ENCODE results near the gene NPRL2.

The NPRL2 gene

DNA sequence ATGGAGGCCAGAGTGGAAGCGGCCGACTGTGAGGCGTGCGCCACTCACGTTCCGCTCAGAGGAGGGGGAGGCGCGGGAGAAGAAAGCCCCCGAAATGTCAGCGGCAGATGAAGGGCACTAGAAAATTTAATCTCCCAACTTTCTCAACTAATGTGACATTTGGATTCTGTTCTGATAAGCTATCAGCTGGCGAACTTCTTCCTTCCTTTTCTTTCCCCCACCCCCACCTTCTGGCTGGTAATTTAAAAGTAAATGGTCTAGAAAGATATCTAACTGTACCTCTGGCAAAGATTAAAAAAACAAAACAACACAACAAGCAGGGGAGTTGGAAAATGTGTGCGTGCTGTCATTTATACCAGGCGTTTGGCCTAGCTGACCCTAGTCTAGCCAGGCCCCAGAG is 35.2 kb upstream of the NPRL2 start:
- peaks cover 2 to 4% of the 10 kb centered on the region in 2 donors for H3K4me1 ChIP-seq (ENCODE audit: control insufficient read depth in 2 of 2, insufficient read depth in 2 of 2, low read length in 2 of 2)
- no peak overlapping the region for H3K27ac ChIP-seq (ENCODE audit: low read depth in 2 of 2, low read length in 2 of 2)
- H3K36me3 ChIP-seq (ENCODE audit: control insufficient read depth in 2 of 2, insufficient read depth in 2 of 2, low read length in 2 of 2): no peaks in the 10 kb centered on the region
- H3K9me3 ChIP-seq (ENCODE audit: control insufficient read depth in 2 of 2, low read length in 2 of 2): no peaks in the 10 kb centered on the region
- no peak overlapping the region for H3K9ac ChIP-seq (ENCODE audit: low read depth in 1 of 2, low read length in 2 of 2)
- no peaks in the 10 kb centered on the region for H3K27me3 ChIP-seq (ENCODE audit: control insufficient read depth in 2 of 2, insufficient read depth in 2 of 2, low read length in 2 of 2)
- no peak overlapping the region for H3K4me3 ChIP-seq (ENCODE audit: low read length in 2 of 2)

GRCh38 chr3:50383750-50384149 is 33.2 kb upstream of the NPRL2 start:
- Histone ChIP-seq H3K36me3 (ENCODE audit: control insufficient read depth in 2 of 2, insufficient read depth in 2 of 2, low read length in 2 of 2) (no peaks in the 10 kb centered on the region), H3K27ac (ENCODE audit: low read depth in 2 of 2, low read length in 2 of 2) (no peak overlapping the region), H3K4me3 (ENCODE audit: low read length in 2 of 2) (no peak overlapping the region), H3K4me1 (ENCODE audit: control insufficient read depth in 2 of 2, insufficient read depth in 2 of 2, low read length in 2 of 2) (no peaks in the 10 kb centered on the region), H3K27me3 (ENCODE audit: control insufficient read depth in 2 of 2, insufficient read depth in 2 of 2, low read length in 2 of 2) (no peaks in the 10 kb centered on the region), H3K9me3 (ENCODE audit: control insufficient read depth in 2 of 2, low read length in 2 of 2) (no peaks in the 10 kb centered on the region), H3K9ac (ENCODE audit: low read depth in 1 of 2, low read length in 2 of 2) (no peak overlapping the region)

GRCh38 chr3:50382722-50383121 is 32.1 kb upstream of the NPRL2 start:
- Histone ChIP-seq H3K9me3 (ENCODE audit: control insufficient read depth in 2 of 2, low read length in 2 of 2) (no peaks in the 10 kb centered on the region), H3K27me3 (ENCODE audit: control insufficient read depth in 2 of 2, insufficient read depth in 2 of 2, low read length in 2 of 2) (no peaks in the 10 kb centered on the region), H3K9ac (ENCODE audit: low read depth in 1 of 2, low read length in 2 of 2) (no peak overlapping the region), H3K27ac (ENCODE audit: low read depth in 2 of 2, low read length in 2 of 2) (no peak overlapping the region), H3K4me3 (ENCODE audit: low read length in 2 of 2) (no peak overlapping the region), H3K36me3 (ENCODE audit: control insufficient read depth in 2 of 2, insufficient read depth in 2 of 2, low read length in 2 of 2) (no peaks in the 10 kb centered on the region), H3K4me1 (ENCODE audit: control insufficient read depth in 2 of 2, insufficient read depth in 2 of 2, low read length in 2 of 2) (no peaks in the 10 kb centered on the region)

DNA sequence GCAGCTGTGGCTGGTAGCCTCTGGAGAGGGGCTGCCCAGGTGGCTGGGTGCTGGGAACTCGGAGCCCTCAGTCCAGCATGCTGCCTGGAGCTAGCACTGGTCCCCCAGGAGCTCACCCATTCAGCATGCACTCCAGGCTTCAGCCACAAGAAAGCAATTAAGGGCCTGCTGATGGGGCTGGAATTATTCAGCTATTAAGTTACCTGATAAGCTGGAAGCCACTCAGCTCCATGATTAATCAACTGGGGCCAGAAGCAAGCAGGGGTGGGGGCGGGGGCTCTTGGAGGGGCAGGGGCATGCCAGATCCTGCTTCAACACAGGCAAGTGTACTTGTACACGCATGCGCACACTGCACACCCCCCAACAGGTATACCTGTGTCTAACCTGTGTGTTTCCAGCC is 30.8 kb upstream of the NPRL2 start:
- Histone ChIP-seq H3K27me3 (ENCODE audit: control insufficient read depth in 2 of 2, insufficient read depth in 2 of 2, low read length in 2 of 2) (no peaks in the 10 kb centered on the region), H3K4me3 (ENCODE audit: low read length in 2 of 2) (no peak overlapping the region), H3K9ac (ENCODE audit: low read depth in 1 of 2, low read length in 2 of 2) (no peak overlapping the region), H3K27ac (ENCODE audit: low read depth in 2 of 2, low read length in 2 of 2) (no peak overlapping the region), H3K4me1 (ENCODE audit: control insufficient read depth in 2 of 2, insufficient read depth in 2 of 2, low read length in 2 of 2) (no peaks in the 10 kb centered on the region), H3K9me3 (ENCODE audit: control insufficient read depth in 2 of 2, low read length in 2 of 2) (no peaks in the 10 kb centered on the region), H3K36me3 (ENCODE audit: control insufficient read depth in 2 of 2, insufficient read depth in 2 of 2, low read length in 2 of 2) (no peaks in the 10 kb centered on the region)

DNA sequence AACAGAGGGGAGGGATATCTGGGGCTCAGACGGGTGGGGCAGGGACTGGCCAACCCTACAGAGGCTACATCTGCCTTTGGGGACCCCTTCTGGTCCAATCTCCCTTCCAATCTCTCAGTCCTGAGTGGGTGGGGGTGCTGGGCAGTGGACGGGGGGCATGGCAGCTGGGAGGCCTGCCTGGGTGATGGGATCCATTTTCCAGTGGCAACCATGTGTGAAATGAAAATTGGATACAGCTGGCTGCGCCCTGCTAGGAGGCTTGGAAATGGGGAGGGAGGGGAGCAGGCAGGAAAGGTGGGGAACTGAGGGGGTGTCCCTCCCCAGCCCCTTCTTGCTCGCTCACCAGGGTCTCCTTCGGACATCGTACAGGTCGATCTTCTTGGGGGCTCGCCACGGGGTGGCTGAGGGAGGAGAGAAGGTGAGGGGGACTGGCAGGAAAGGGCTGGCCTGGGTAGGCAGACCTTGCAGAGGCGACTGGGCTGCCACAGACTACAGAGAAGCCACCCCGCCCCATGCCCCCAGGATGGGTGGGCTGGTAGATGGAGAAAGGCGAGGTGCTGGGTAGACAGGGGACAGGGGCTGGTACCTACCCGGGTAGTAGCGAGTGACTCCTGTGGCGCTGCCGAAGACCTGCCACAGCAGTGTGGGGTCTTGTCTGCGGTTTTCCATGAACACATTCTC is 30.0 kb upstream of the NPRL2 start:
- Histone ChIP-seq H3K9ac (ENCODE audit: low read depth in 1 of 2, low read length in 2 of 2) (no peak overlapping the region), H3K4me1 (ENCODE audit: control insufficient read depth in 2 of 2, insufficient read depth in 2 of 2, low read length in 2 of 2) (no peaks in the 10 kb centered on the region), H3K27me3 (ENCODE audit: control insufficient read depth in 2 of 2, insufficient read depth in 2 of 2, low read length in 2 of 2) (no peaks in the 10 kb centered on the region), H3K36me3 (ENCODE audit: control insufficient read depth in 2 of 2, insufficient read depth in 2 of 2, low read length in 2 of 2) (no peaks in the 10 kb centered on the region), H3K27ac (ENCODE audit: low read depth in 2 of 2, low read length in 2 of 2) (no peak overlapping the region), H3K9me3 (ENCODE audit: control insufficient read depth in 2 of 2, low read length in 2 of 2) (no peaks in the 10 kb centered on the region), H3K4me3 (ENCODE audit: low read length in 2 of 2) (no peak overlapping the region)

- Histone ChIP-seq H3K27me3 (ENCODE audit: control insufficient read depth in 2 of 2, insufficient read depth in 2 of 2, low read length in 2 of 2) (no peaks in the 10 kb centered on the region), H3K27ac (ENCODE audit: low read depth in 2 of 2, low read length in 2 of 2) (no peak overlapping the region), H3K9ac (ENCODE audit: low read depth in 1 of 2, low read length in 2 of 2) (no peak overlapping the region), H3K4me3 (ENCODE audit: low read length in 2 of 2) (no peak overlapping the region), H3K36me3 (ENCODE audit: control insufficient read depth in 2 of 2, insufficient read depth in 2 of 2, low read length in 2 of 2) (no peaks in the 10 kb centered on the region), H3K4me1 (ENCODE audit: control insufficient read depth in 2 of 2, insufficient read depth in 2 of 2, low read length in 2 of 2) (no peaks in the 10 kb centered on the region), H3K9me3 (ENCODE audit: control insufficient read depth in 2 of 2, low read length in 2 of 2) (no peaks in the 10 kb centered on the region)
These were observed 28.2 kb upstream of the NPRL2 start for GRCh38 chr3:50378757-50379156.

GRCh38 chr3:50378024-50378423 is 27.4 kb upstream of the NPRL2 start:
- H3K27ac ChIP-seq (ENCODE audit: low read depth in 2 of 2, low read length in 2 of 2): no peak overlapping the region
- no peaks in the 10 kb centered on the region for H3K27me3 ChIP-seq (ENCODE audit: control insufficient read depth in 2 of 2, insufficient read depth in 2 of 2, low read length in 2 of 2)
- no peak overlapping the region for H3K4me3 ChIP-seq (ENCODE audit: low read length in 2 of 2)
- H3K36me3 ChIP-seq (ENCODE audit: control insufficient read depth in 2 of 2, insufficient read depth in 2 of 2, low read length in 2 of 2): no peaks in the 10 kb centered on the region
- H3K9me3 ChIP-seq (ENCODE audit: control insufficient read depth in 2 of 2, low read length in 2 of 2): no peaks in the 10 kb centered on the region
- no peak overlapping the region for H3K9ac ChIP-seq (ENCODE audit: low read depth in 1 of 2, low read length in 2 of 2)
- H3K4me1 ChIP-seq (ENCODE audit: control insufficient read depth in 2 of 2, insufficient read depth in 2 of 2, low read length in 2 of 2): no peaks in the 10 kb centered on the region

GRCh38 chr3:50375258-50375931 is 24.8 kb upstream of the NPRL2 start:
- Histone ChIP-seq H3K4me1 (ENCODE audit: control insufficient read depth in 2 of 2, insufficient read depth in 2 of 2, low read length in 2 of 2) (peaks cover 4 to 6% of the 10 kb centered on the region in 2 donors), H3K27ac (ENCODE audit: low read depth in 2 of 2, low read length in 2 of 2) (no peak overlapping the region), H3K4me3 (ENCODE audit: low read length in 2 of 2) (no peak overlapping the region), H3K9me3 (ENCODE audit: control insufficient read depth in 2 of 2, low read length in 2 of 2) (no peaks in the 10 kb centered on the region), H3K36me3 (ENCODE audit: control insufficient read depth in 2 of 2, insufficient read depth in 2 of 2, low read length in 2 of 2) (no peaks in the 10 kb centered on the region), H3K9ac (ENCODE audit: low read depth in 1 of 2, low read length in 2 of 2) (no peak overlapping the region), H3K27me3 (ENCODE audit: control insufficient read depth in 2 of 2, insufficient read depth in 2 of 2, low read length in 2 of 2) (no peaks in the 10 kb centered on the region)

DNA sequence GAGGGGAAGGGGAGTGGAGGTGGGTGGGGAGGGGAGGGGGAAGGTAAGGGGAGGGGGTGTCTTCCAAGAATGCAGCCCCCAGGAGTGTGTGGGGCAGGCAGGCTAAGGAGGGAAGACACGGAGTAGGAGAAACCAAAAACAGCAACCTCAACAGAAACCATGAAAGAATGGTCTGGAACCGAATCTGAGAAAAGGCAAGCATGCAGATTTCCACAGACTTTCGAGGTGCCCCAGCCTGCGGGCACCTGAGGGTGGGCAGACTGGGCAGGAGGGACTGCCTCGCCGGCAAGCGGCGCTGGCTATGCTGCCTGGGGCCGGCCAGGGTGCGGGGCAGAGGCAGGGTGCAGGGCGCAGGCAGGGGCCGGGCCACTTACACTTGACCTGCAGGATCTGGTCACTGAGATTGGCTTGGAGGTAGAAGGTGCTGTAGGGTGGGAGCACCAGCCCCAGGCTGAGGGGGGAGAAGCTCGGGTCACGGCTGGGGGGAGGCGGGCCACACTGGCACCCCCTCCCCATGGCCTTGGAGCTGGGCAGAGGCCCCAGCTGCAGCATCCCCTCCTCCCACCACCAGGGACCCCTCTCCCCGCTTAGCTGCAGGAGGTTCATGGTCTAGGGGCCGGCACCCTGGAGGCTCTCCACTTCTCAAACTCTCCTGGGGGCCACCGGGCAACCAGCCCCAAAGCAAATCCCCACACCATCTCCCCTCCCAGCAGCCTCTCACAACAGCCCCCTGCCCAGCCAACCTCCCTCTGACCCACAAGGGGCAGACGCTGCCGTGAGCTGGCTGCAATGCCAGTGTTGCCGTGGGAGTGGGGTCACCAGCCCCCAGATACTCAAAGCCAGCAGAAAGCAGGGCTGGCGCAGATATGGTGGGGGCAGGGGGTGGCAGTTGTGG is 24.0 kb upstream of the NPRL2 start:
- H3K27me3 ChIP-seq (ENCODE audit: control insufficient read depth in 2 of 2, insufficient read depth in 2 of 2, low read length in 2 of 2): no peaks in the 10 kb centered on the region
- H3K4me3 ChIP-seq (ENCODE audit: low read length in 2 of 2): no peak overlapping the region
- H3K9ac ChIP-seq (ENCODE audit: low read depth in 1 of 2, low read length in 2 of 2): no peak overlapping the region
- no peaks in the 10 kb centered on the region for H3K36me3 ChIP-seq (ENCODE audit: control insufficient read depth in 2 of 2, insufficient read depth in 2 of 2, low read length in 2 of 2)
- no peak overlapping the region for H3K27ac ChIP-seq (ENCODE audit: low read depth in 2 of 2, low read length in 2 of 2)
- no peaks in the 10 kb centered on the region for H3K9me3 ChIP-seq (ENCODE audit: control insufficient read depth in 2 of 2, low read length in 2 of 2)
- H3K4me1 ChIP-seq (ENCODE audit: control insufficient read depth in 2 of 2, insufficient read depth in 2 of 2, low read length in 2 of 2): peaks cover 4 to 6% of the 10 kb centered on the region in 2 donors

All from mucosa of rectum (tissue), 2 donors.